ENCODE measurements around the gene MS4A14. TPM values are rescaled to one million over a fixed set of nuclear protein-coding genes. Genes with fewer than 3 reads are reported as not detected.
A peak's percentile ranks its signal among the peaks of the same experiment; 100 is the strongest.

Gene MS4A14, protein sequence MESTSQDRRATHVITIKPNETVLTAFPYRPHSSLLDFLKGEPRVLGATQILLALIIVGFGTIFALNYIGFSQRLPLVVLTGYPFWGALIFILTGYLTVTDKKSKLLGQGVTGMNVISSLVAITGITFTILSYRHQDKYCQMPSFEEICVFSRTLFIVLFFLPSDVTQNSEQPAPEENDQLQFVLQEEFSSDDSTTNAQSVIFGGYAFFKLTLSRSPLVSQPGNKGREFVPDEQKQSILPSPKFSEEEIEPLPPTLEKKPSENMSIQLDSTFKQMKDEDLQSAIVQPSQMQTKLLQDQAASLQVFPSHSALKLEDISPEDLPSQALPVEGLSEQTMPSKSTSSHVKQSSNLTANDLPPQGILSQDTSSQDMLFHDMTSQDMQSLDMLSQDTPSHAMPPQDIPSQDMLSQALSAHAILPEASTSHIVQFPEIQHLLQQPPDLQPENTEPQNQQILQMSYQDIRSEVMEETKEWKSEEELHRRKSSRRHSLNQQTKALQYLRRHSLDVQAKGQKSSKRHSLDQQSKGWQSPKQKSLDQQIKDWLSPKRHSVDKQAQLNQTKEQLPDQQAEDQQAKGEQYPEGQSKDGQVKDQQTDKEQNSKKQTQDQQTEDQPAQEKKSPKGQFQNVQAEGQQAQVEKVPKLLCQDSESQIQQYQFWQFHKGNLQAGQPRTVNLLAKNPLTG
- 3.4 and 4.9 TPM in 2 replicates for total RNA-seq
- total RNA-seq (2013) = 3.0 TPM
- 2.7 and 5.4 TPM in 2 replicates for polyA plus RNA-seq
- polyA minus RNA-seq = 1.4 and 1.6 TPM in 2 replicates

DNA sequence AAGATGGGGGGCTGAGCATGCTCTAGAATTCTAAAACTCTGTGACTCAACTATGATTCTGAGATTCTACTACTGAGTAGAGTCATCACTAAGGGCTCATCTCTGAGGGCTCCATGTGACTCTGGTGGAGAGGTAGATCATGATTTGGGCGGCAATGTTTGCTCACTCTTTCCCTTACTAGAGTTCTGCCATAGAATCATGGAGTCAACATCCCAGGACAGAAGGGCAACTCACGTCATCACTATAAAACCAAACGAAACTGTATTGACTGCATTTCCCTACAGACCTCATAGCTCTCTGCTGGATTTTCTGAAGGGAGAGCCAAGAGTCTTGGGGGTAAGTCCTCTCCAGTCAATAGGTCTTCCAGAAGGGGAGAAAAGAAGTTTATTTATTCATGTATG is at the start of gene MS4A14:
Gene MS4A14, plus strand, starts transcription at position 78 of the 400 bp plus-strand sequence. Its CDS starts 120 bp downstream, at position 198.
- ATAC-seq (ENCODE audit: low read depth) (peak; percentile 25), DNase-seq (no peak)
- peaks cover 65% of the 10 kb centered on the region for H3K4me1 Mint-ChIP-seq
- Histone ChIP-seq H3K27me3 (replicated peaks in 1 of 4; ENCODE audit: control extremely low read depth in 1 of 4, control insufficient read depth in 3 of 4, insufficient read depth in 4 of 4, low read length in 3 of 4) (no peaks in the 10 kb centered on the region), H3K4me1 (ENCODE audit: control insufficient read depth in 2 of 2, insufficient read depth in 2 of 2, low read length in 2 of 2) (peaks cover 32 to 42% of the 10 kb centered on the region in 2 donors), H3K36me3 (replicated peaks in 1 of 2; ENCODE audit: control extremely low read depth in 1 of 2, control insufficient read depth in 1 of 2, extremely low read depth in 1 of 2, insufficient read depth in 2 of 2, low read length in 1 of 2) (peaks cover 0 to 4% of the 10 kb centered on the region in 2 experiments), H3K4me2 (replicated peaks; ENCODE audit: low read depth, low read length, poor library complexity, severe bottlenecking) (peak within 1 kb of the TSS; percentile 65), H3K27ac (ENCODE audit: low read length in 2 of 2) (peak within 1 kb of the TSS; percentile 74 to 79), H4K20me1 (ENCODE audit: control insufficient read depth, insufficient read depth, low read length, poor library complexity, severe bottlenecking) (no peaks in the 10 kb centered on the region), H3K4me3 (ENCODE audit: control extremely low read depth in 1 of 5, extremely low read depth in 1 of 5, insufficient read depth in 1 of 5, low read depth in 2 of 5, low read length in 4 of 5) (peak within 1 kb of the TSS in 3 of 5 experiments; percentile 7 to 23 (median 16)), H3K9ac (ENCODE audit: low read length) (peak within 1 kb of the TSS; percentile 30), H2AFZ (ENCODE audit: insufficient read depth, low read depth, low read length, poor library complexity, severe bottlenecking) (peak within 1 kb of the TSS; percentile 8), H3K9me3 (ENCODE audit: control extremely low read depth in 1 of 3, control insufficient read depth in 2 of 3, insufficient read depth in 1 of 3, low read length in 2 of 3) (no peaks in the 10 kb centered on the region), H3K79me2 (ENCODE audit: control insufficient read depth, insufficient read depth, low read length) (peaks cover 15% of the 10 kb centered on the region)
- intact Hi-C loops (cut with micrococcal nuclease) = loop anchor here (1.0 to 5.0 kb wide), 4 partner anchors 18 to 59 kb away; partner anchors contain the start of genes MS4A1 and MS4A7
- H3K9me3 Mint-ChIP-seq (ENCODE audit: insufficient read depth) = peaks cover 2% of the 10 kb centered on the region
- no CpG with 5 or more reads among the region's 3 CpGs for WGBS (ENCODE audit: insufficient coverage)
- TF ChIP-seq, protein P1, sequence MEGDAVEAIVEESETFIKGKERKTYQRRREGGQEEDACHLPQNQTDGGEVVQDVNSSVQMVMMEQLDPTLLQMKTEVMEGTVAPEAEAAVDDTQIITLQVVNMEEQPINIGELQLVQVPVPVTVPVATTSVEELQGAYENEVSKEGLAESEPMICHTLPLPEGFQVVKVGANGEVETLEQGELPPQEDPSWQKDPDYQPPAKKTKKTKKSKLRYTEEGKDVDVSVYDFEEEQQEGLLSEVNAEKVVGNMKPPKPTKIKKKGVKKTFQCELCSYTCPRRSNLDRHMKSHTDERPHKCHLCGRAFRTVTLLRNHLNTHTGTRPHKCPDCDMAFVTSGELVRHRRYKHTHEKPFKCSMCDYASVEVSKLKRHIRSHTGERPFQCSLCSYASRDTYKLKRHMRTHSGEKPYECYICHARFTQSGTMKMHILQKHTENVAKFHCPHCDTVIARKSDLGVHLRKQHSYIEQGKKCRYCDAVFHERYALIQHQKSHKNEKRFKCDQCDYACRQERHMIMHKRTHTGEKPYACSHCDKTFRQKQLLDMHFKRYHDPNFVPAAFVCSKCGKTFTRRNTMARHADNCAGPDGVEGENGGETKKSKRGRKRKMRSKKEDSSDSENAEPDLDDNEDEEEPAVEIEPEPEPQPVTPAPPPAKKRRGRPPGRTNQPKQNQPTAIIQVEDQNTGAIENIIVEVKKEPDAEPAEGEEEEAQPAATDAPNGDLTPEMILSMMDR (IDR thresholded peaks at IDR 0.05) = no peak
- TF ChIP-seq EZH2 (IDR thresholded peaks at IDR 0.05; ENCODE audit: borderline replicate concordance, insufficient read depth, low read depth, low read length, poor library complexity, severe bottlenecking) = no peak
- H3K4me3 Mint-ChIP-seq = peak within 1 kb of the TSS; percentile 70
- peak within 1 kb of the TSS; percentile 86 for H3K27ac Mint-ChIP-seq
- ChIA-PET POLR2A (interaction anchor here (1.5 kb wide), 3 partner anchors 9 to 63 kb away, joined by 3 to 11 read pairs (median 6); partner anchors contain the start of gene MS4A1), CTCF (interaction anchor here (0.7 to 3.4 kb wide), 10 partner anchors 14 to 91 kb away, joined by 3 to 26 read pairs (median 4); partner anchors contain the start of genes MS4A1 and MS4A7)
- no peaks in the 10 kb centered on the region for H3K27me3 Mint-ChIP-seq
